GM06990 (cell line): ENCODE data around the gene P2RY8.
"Not testable (repeated sequence)": the region's sequence is repeated elsewhere in the genome, so short reads cannot be mapped to it uniquely, and the experiment has no call there.

Experiments
- DNase-seq: peaks from one replicate; pipeline ENCODE4 v3.0.0-alpha.2; 2011; ENCODE audit not compliant: insufficient read length; ENCODE audit errors: extremely low read depth
- H3K27me3 ChIP-seq: replicated peaks from 2 replicates; pipeline ENCODE4 v1.6.0; 2011; ENCODE audit warnings: low read length; ENCODE audit not compliant: control insufficient read depth, insufficient read depth
- H3K36me3 ChIP-seq: 2 replicates; pipeline ENCODE4 v1.5.1; 2011; ENCODE audit warnings: low read length; ENCODE audit not compliant: control insufficient read depth, insufficient read depth
- H3K4me3 ChIP-seq: replicated peaks from 2 replicates; pipeline ENCODE4 v1.5.1; 2011; ENCODE audit warnings: low read depth, mild to moderate bottlenecking, control low read depth, low read length
- TF ChIP-seq, protein P1 (sequence below): IDR thresholded peaks from 2 replicates; pipeline ENCODE4 v1.5.1; 2011; ENCODE audit warnings: low read length, control low read depth, mild to moderate bottlenecking, inconsistent platforms; ENCODE audit not compliant: insufficient read depth, poor library complexity, severe bottlenecking

Gene P2RY8

DNA sequence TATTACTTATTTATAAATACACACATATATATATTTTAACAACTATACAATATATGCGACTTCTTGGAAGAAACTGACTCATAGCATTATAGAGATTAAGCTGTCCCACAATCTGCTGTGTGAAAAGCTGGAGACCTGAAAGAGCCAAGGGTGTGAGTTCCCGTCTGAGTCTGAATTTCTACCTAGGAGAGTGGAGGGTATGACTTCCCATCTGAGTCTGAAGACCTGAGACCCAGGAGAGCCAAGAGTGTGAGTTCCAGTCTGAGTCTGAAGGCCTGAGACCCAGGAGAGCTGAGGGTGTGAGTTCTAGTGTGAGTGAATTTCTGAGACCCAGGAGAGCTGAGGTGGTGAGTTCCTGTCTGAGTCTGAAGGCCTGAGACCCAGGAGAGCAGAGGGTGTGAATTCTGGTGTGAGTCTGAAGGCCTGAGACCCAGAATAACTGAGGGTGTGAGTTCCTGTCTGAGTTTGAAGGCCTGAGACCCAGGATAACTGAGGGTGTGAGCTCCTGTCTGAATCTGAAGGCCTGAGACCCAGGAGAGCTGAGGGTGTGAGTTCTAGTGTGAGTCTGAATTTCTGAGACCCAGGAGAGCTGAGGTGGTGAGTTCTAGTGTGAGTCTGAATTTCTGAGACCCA is 8.9 kb upstream of the P2RY8 start:
- no peaks in the 10 kb centered on the region for H3K36me3 ChIP-seq
- no peak overlapping the region for H3K4me3 ChIP-seq
- no peak for DNase-seq
- no peaks in the 10 kb centered on the region for H3K27me3 ChIP-seq
- TF ChIP-seq, protein P1, sequence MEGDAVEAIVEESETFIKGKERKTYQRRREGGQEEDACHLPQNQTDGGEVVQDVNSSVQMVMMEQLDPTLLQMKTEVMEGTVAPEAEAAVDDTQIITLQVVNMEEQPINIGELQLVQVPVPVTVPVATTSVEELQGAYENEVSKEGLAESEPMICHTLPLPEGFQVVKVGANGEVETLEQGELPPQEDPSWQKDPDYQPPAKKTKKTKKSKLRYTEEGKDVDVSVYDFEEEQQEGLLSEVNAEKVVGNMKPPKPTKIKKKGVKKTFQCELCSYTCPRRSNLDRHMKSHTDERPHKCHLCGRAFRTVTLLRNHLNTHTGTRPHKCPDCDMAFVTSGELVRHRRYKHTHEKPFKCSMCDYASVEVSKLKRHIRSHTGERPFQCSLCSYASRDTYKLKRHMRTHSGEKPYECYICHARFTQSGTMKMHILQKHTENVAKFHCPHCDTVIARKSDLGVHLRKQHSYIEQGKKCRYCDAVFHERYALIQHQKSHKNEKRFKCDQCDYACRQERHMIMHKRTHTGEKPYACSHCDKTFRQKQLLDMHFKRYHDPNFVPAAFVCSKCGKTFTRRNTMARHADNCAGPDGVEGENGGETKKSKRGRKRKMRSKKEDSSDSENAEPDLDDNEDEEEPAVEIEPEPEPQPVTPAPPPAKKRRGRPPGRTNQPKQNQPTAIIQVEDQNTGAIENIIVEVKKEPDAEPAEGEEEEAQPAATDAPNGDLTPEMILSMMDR, result no peak

DNA sequence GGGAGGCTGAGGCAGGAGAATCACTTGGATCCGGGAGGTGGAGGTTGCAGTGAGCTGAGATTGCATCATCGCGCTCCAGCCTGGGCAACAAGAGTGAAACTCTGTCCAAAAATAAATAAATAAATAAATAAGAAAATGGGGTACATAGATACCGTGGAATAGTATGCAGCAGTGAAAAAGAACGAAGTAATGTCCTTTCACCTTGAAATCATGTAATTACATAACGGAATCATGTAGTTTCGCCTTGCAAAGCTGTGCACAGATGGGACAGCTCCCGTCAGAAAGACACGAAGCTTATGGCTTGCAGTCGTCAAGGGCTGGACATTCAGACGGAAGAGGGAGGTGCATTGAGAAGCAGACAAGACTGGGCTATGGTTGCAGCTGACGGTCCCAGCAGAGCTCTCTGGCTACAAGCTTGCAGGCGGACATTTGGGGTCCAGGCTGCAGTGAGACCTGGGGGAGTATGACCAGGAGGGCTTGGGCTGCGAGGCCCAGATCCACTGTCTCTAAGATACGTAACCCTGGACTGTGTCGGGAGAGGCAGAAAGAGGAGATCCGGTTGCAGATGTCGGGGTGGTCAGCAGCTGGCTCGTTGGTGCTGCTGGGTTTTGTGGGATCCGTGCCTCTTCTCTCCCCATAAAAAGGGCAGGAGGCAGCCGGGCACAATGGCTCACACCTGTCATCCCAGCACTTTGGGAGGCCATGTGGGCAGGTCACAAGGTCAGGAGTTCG is 6.2 kb upstream of the P2RY8 start:
- H3K27me3 ChIP-seq, result no peaks in the 10 kb centered on the region
- no peaks in the 10 kb centered on the region for H3K36me3 ChIP-seq
- TF ChIP-seq, protein P1, result no peak
- no peak for DNase-seq
- H3K4me3 ChIP-seq, result no peak overlapping the region

DNA sequence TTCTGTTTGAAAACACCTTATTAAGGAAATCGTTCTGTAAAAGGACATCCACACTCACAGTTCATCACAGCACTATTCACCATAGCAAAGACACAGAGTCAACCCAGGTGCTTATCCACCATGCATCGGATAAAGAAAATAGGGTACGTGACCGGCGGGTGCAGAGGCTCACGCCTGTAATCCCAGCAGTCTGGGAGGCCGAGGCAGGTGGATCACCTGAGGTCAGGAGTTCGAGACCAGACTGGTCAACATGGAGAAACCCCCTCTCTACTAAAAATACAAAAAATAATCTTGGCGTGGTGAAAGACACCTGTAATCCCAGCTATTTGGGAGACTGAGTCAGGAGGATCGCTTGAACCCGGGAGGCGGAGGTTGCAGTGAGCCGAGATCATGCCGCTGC is 2.2 kb upstream of the P2RY8 start:
- not testable (repeated sequence) for H3K27me3 ChIP-seq, DNase-seq, H3K36me3 ChIP-seq, H3K4me3 ChIP-seq

DNA sequence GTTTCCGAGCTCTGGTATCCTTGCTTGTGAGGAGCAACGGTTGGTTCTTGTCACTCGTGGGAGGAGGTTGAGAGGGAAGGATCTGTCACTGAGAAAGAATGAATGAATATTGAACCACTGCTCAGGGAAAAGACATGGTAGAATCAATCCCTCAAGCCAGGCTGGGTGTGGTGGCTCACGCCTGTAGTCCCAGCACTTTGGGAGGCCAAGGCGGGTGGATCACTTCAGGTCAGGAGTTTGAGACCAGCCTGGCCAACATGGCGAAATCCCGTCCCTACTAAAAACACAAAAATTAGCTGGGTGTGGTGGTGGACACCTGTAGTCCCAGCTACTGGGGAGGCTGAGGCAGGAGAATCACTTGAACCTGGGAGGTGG is 718 bp upstream of the P2RY8 start:
- DNase-seq, H3K36me3 ChIP-seq, H3K27me3 ChIP-seq: not testable (repeated sequence)
- H3K4me3 ChIP-seq, result peak overlapping the region; percentile 99

DNA sequence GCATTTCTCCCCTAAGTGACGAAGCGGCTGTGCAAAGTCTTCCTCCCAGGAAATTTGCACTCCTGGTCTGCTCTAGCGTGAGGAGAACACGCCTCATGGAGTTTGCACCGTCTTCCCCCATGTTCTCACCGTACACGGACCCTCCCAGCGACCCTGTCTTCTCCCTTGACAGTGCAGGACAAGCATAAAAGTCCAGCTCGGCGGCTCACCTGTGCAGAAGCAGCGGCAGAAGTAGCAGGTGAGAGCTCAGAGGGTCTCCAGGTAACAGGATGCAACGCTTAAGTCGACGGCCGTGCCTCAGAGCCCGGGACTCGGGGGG is 314 bp downstream of the P2RY8 start:
- no peak for DNase-seq
- TF ChIP-seq, protein P1, result no peak
- Histone ChIP-seq H3K36me3 (peaks cover 1% of the 10 kb centered on the region), H3K4me3 (peak overlapping the region; percentile 99), H3K27me3 (no peaks in the 10 kb centered on the region)

DNA sequence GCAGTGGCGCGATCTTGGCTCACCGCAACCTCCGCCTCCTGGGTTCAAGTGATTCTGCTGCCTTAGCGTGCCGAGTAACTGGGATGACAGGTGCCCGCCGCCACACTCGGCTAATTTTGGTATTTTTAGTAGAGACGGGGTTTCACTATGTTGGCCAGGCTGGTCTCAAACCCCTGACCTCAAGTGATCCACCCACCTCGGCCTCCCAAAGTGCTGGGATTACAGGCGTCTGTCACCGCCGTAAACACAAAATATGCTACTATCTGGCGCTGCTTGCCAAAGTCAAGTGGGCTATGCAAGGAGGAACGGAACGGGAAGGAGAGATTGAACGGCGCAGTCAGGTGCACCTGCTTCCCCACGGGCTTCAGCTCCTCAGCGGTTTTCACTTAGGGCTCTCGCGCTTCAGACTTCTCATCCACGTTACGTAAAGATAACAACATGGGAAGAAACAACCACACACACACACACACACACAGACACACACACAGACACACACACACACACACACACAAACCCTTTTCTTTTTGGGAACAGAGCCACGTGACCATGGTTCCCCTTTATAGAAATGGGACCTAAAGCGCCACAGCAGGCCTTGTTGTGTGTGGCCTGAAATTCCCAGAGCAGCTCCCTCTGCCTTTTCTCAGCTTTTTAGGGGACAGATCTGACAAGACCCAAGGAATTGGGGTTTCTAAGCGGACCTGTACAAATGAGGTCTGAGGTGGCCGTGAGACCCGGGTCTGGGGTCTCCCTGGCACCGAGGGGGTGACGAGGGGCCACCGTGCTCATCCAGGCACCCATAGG is 1.5 kb downstream of the P2RY8 start:
- peak; percentile 79 for DNase-seq
- peak overlapping the region; percentile 99 for H3K4me3 ChIP-seq
- TF ChIP-seq, protein P1, result no peak
- H3K27me3 ChIP-seq, result no peaks in the 10 kb centered on the region
- H3K36me3 ChIP-seq, result peaks cover 7% of the 10 kb centered on the region
